ENCODE data around the gene CTSO.

The CTSO gene, protein sequence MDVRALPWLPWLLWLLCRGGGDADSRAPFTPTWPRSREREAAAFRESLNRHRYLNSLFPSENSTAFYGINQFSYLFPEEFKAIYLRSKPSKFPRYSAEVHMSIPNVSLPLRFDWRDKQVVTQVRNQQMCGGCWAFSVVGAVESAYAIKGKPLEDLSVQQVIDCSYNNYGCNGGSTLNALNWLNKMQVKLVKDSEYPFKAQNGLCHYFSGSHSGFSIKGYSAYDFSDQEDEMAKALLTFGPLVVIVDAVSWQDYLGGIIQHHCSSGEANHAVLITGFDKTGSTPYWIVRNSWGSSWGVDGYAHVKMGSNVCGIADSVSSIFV

DNA sequence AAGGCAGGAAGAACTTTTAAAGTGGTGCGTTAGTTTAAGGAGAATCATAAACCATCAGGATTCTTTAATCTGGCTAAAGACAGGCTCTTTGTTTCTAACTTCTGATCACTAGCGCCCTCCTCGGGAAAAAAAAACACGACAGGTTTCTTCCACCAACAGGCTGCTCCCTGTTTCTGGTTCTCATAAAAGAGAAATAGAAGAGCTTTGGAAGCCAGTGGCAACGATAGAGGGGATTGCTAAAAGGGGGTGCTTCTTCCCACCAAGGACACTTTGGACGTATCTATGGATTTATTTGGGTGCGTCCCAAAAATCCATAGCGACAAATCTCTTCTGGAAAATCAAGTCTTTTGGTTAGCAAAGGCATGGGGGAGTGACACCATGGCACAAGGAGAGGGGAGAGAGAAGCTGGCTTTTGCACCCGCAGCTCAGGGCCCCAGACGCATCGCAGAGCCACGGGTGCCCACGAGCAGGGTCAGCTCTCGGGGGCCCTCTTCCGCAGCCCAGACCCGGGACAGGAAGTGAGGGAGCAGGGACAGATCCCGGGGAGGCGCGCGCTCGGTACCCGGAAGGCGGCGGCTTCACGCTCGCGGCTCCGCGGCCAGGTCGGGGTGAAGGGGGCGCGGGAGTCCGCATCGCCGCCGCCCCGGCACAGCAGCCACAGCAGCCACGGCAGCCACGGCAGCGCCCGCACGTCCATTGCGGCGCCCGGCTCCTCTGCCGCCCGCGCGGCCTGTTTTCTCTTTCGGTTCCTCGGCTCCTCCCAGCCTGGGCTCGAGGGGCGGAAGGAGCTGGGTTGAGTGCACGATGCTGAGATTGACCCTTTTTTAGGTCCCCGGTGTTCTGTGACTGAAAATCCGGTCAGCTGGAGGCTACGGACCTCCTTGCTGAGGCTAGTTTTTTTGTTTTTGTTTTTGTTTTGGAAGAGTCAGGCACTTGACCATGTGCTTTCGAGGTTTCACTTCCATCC, at the start of gene CTSO:
Gene CTSO, minus strand, starts transcription at position 716 of the 967 bp plus-strand sequence. Its CDS starts 19 bp downstream, at position 697.
- DNase-seq, result peak; percentile 71

DNA sequence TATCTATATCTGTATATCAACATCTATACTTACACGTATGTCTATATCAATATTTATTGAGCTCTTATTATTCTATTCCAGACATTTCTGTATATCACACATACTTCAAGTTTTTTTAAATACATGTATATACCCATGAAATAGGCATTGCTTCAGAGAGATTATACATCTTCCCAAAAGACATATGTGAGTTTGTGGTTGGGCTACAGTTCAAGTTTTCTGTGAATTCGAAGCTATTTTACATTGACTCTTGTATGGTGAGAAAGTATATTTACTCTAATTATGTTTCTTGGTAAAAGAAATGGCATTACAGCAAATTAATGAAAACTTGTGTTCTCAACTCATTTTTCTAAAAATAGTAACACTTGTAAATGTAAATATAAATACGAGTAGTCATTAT, 46.8 kb upstream of the CTSO start:
- DNase-seq, result no peak

DNA sequence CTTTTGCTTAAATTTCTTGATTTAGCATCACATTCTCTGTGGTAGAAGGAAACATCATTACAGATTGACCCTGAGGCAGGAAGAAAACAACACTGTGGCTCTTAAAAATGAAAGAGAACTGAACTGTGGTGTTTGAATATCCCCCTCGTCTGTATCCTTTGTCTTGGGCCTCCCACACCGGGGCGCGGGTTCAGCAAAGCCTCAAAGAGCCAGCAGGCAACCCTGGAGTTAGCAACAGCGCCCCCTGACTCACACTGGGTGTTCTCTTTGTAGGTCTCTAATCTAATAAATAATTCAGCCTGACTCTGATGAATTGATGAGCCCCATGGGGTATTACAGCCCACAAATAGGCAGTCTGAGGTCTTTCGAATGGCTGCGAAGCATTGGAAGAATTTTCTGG, 46.1 kb upstream of the CTSO start:
- DNase-seq, result no peak

DNA sequence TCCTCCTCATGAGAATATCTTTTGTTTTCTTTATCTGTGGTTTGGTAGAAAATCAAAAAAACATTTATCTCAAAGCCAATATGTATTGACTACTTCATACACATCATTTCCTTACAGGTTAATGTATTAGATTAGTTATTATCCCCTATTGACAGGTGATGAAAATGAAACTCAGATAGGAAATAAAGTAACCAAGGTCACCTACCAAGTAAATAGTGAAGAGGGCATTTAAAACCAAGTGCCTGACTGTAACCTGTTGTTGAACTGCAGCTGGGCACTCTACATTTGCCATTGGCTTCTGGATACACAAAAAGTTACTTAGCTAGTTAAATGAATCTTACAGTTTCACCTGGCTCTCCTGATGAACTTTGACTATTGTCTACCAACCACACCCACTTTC, 41.4 kb upstream of the CTSO start:
- no peak for DNase-seq

DNA sequence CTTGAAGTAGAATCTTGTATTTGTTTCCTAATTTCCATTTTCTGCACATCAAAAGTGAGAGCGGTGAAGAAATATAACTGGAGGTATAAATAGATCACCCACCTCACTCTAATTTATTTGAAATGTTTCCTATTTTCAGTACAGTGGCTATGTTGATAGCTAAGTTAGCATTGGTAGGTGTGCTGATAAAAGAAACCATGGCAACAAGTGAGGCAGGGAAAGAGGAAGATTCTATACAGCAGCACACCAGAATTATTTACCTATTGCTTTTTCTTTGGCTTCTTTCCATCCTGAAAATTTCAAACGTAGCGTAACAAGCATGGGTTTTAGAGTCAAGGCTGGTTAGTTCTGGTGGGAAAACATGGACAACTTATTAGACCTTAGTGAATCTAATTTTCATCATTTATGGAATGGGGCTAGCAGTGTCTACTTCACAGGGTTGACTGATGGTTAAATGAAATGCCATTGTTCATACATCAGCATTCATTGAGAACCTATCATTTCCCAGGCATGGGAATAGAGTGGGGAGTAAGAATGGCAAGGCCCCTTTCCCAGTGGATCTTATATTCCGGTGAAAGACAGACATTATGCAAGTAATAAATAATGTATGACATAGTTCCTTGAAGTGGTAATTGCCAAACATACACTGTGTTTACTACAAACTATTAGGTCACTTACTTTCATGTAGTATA, 30.6 kb upstream of the CTSO start:
- no peak for DNase-seq

DNA sequence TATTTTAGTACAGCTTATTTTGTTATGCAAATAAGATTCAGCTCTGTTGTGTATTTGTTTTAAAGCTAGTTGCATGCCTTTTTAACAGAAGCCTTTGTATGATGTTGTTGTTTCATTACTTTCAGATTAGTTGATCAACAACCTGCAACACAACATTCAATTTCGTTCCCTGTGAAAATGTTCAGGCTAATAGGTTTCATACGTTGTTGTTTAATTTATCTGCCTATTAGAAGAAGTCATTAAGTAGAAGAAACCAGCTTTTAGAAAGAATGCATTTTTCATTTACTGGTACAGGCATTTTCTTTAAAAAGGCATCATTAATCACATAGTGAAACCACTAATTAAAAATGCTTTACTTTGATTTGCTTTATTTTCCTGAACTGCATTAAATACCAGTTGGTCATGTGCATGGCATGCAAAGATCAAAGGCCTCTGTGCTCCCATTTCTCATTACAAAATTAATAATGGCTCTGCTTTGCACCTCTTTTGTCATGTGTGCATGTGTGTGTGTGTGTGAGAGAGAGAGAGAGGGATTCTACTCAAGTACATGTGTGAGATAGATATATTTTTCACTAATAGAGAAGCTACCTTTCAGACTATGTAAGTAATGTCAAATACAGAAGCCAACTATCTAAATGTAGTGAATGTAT, 29.2 kb upstream of the CTSO start:
- no peak for DNase-seq

DNA sequence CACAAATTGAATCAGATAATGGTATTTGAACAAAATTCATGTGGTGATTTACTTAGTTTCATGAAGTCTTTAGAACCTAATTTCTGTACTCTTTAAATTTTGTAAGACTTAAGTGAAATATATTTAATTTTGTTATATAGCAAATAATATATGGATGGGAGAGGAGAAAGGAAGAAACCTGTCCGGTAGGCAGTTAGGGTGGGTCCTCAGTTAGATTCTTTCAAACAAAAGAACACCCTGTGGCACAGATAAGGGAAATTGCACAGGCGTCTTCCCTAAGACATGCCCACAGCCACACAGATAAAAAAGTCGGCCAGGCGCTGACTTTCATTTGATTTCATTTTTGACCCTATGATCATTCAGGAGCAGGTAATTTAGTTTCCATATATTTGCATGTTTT, 25.1 kb upstream of the CTSO start:
- DNase-seq, result no peak

DNA sequence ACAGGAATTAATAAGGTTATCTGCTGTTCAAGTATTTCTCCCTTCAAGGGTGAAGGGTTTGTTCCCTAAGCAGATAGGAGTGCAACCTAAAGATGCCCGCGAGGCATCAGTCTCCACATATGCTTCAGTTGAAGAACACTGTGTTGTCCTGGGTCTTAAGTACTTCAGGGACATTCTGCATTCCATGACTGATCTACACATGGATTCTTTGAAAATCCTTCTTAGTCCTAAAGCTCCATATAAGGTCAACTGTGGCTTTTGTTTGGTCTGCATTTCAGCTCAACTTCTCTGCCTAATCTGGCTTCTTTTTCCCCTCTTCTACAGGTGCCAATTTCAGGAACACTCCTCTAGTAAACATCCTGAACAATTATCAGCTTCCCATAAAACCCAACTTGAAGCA, 21.8 kb upstream of the CTSO start:
- no peak for DNase-seq

DNA sequence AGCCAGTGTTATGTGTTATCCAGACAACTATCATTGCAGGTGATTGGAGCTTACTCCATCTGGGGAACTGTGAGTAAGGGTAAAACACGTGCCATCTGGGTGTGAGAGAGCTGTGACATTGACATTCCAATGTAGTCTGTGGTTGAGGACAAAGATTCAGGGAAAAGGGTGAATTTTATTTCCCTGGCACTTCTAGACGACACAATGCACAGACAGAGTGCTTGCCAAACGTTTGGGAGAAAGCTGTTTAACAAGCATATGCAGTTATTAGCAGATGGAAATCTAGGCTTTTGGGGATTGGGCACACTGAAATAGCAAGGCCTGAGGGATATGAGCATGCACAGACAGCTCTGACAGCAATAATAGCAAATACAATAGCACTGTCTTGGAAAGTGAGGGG, 21.3 kb upstream of the CTSO start:
- no peak for DNase-seq

DNA sequence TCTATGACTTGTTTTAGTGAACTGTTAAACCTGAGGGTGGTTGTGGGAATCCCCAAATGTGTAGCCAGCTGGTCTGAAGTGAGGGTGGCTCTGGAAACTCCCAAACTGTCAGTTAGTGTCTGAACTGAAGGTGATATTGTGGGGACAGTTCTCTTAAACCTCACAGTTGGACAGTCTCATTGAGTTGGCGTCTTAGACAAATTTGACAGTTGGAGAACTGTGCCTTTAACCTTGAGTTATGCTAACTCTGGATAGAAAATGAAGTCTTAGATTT, 20.7 kb upstream of the CTSO start:
- no peak for DNase-seq

DNA sequence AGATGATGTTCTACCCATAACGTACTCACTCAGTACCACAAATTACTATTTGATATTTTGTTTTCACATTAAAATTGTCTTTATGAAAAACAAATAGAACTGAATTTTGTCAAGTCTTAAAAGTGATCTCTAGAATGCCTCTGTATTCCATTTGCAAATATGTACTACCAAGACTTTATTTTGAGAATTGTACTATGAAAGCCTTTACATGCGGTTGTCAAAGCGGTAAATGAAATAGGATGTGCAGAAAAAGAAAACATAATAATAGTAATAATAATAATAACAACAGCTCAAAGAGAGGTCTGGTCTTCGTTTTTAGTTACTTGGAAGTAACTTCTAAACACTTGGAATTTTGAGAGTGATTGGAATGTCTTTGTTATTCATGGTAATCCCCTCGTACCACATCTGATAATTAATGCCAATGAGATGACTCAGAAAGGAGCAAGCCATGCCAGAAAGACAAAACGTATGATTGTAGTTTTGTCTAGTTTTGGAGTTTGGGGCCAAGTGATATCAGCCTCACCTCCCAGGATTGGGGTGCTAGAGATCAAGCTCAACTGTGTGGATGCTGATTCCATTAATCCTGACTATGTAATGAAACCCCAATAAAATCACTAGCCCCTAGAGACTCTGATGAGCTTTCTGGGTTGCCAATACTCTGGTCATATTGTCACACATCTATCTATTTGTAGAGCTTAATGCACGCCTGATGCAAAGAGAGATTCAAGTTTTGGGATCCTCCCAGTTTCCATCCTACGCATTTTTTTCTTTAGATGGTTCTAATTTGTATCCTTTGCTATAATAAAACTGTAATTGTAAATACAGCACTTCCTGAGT, 20.2 kb upstream of the CTSO start:
- DNase-seq, result no peak

DNA sequence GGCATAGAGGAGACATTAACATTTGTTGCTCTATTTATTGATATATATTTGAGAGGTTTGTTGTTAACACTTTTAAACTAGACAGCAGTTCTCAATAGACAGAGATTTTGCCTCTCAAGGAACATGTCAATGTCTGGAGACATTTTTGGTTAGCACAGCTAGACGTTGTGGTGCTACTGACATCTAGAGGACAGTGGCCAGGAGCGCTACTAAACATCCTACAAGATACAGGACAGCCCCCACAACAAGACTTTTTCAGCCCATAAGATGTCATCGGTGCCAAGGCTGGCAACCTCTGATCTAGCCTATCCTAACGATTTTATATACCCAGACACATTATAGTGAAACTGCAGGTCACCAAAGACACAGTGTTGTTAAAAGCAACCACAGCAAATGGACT, 18.4 kb upstream of the CTSO start:
- no peak for DNase-seq

DNA sequence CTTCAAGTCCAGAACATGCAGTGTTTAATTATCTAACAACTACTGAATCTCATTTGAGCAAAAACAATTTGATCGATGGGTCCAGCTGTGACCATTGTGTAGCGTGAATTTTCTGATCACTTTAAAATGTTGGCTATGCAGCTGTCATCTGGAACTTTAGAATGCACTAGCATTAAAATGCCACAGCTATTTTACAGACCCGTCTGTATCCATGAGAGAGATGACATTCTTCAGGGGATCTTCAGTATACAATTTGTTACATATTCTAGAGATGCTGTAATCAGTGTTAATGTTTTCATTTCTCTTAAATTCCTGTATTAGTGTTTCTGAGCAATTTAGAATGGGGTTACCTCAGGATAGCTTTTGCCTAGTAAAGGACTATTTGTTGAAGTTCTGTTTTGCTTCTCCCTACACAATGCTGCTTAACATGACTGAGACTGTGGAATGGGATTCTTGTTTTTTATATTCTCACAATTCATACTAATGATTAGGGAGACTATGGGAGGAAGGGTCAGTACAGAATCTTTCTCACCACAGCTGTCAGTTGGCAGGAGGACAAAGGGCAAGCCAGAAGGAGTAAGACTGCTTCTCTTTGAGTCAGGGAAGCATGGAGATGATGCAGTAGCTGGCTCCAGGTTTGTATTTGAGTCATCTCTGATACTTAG, 13.2 kb upstream of the CTSO start:
- no peak for DNase-seq

DNA sequence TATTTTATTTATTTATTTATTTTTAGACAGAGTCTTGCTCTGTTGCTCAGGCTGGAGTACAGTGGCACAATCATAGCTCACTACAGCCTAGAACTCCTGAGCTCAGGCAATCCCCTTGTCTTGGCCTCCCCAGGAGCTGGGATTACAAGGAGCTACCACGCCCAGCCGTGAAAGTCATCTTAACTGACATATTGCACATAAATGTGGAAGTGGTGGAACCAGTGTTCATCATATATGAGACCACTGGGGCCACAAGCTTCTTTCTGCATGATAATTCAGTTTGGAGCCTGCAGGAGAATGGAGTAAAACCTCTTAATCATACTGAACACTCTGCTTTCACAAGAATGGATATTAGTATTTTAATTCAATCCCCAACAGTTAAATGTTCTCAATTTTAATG, 12.5 kb upstream of the CTSO start:
- no peak for DNase-seq

DNA sequence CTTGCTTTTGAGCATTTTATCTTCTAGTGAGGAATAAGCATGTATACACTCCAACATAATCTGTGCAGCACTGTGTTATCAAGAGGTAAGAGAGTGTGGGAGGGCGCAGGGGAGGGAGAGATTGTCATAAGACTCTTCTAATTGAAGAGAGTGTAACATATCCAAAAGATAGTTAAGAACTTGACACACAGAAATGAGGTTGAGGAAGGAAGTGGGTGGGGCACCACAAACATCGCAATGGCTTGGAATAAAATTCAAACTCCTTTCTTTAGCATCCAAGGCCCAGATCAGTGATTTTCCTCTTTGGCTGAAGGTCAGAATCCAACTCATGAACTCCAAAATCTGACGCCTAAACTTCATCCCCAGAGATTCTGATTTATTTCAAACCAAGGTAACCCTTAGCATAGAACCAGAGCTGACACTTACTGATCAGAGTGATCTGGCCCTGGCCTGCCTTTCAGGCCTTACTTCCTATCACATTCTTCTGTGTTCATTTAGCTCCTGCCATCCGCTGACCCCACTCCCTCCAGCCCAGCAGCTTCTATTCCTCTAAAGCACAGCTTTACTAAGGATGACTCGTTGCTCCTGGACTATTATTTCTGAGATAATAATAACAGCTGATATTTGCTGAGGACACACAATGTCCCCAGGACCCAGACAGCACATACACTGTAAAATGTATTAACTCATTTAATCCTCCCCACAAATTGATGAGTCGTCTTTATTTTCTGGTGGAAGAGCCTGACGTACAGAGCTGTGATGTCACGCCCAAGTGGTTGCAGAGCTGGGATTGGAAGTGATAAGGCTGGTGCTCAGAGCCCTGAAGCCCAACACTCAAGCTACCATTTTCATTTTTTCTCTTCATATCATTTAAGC, 10.6 kb upstream of the CTSO start:
- DNase-seq, result no peak

DNA sequence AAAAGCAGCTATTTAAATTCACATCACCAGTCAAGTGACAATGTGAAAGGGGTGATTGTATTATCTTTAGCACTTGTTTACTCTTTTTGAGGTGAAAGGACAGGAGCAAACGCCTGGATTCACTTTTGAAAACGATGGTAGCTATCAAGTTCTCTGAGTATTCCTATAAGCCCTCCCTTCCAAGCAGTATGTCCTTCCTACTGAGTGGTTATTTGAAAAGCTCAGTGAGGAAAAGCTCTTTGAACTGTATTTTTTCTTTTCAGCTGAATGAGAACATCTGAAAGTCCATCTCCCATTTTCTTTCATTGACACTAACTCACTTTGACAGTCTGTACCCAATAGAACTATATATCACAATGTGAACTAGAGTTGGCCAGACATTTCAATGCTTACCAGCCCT, 9.1 kb upstream of the CTSO start:
- DNase-seq, result no peak

DNA sequence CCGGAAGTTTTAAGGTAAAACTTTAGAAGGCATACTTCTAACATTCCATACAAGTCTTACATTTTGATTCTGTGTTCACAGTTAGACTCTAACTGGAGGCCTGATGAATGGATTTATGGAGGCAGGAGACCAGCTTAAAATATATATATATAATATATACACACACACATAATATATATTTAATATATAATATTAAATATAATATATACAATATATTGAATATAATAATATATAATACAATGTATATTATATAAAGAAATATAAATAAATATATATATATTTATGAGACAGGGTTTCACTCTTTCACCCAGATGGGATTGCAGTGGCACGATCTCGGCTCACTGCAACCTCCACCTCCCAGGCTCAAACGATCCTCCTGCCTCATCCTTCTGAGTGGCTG, 7.9 kb upstream of the CTSO start:
- DNase-seq, result no peak

DNA sequence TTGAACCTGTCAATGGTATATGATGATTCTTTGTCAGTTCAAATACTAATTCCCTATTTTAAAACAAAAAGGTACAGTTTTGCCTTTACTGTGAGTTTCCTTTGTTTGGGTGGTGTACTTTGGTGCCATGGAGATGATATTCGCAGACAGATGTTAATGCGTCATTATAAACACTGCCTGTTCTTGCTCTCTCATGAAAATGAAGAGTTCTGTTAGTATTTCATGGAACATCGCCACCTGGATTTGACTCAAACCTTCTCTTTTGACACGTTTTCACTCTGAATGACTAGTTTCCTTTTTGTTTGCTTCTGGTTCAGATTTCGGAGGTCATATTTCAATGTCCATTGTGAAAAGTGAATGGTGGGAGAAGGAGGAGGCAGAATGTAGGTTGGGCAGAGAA, 6.9 kb upstream of the CTSO start:
- DNase-seq, result no peak

DNA sequence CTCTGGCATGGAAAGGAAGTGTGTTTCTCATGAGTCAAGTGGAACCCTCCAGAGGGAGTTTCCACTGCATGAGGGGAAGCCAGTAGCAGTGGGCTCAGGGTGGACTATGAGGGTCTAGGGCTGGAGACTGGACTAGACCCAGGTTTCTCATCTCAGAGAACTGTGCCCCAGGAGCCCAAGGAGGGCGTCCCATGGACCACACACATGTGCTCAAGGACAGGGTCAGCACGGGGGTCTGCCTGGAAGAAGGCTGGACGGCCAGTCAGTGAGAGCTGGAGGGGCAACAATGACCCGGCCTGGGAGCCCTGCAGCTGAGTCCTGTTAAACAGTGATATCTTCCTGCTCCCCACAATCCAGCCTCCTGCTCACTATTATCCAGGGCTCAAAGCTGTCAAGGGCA, 5.8 kb upstream of the CTSO start:
- DNase-seq, result no peak

DNA sequence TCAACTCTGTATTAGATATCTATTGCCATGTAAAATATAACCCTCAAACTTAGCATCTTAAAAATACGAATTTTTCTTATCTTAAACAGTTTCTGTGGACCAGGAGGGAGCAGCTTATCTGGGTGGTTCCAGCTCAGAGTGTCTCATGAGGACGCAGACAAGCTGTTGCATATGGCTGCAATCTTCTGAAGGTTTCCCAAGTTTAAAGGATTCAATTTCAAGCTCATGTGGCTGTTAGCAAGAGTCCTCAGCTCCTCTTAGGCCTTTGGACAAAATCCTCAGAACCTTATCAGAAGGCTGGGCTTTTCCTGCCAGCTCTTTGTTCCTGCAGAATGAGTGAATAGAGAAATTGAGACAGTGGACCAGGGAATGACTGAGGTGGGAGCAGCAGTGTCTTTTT, 2.8 kb upstream of the CTSO start:
- DNase-seq, result no peak

DNA sequence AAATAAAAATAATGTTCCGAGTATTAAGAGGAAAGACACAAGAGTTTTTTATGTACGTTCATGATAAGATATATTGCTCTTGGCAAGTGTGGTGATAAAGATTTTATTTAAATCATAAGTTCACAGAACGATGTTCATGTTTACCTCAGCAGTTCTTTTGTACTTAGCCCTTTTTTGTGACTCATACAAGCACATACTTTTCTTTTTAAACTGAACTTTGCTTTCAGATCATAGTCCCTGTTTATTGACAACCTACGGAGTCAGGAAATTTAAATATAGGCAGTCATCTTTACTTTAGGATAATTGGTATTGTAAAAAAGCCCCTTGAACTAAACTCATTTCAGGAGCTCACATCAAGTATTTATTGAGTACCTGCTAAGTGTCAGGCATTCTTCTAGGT, 1.3 kb upstream of the CTSO start:
- no peak for DNase-seq
